HG03045 (cell line): ENCODE results near the gene CRYZL1.
"Not testable (repeated sequence)": the region's sequence is repeated elsewhere in the genome, so short reads cannot be mapped to it uniquely, and the experiment has no call there.

ENCODE experiments used
- ATAC-seq: cut with Tn5 transposase; IDR thresholded peaks from one replicate; pipeline ENCODE4 v1.9.1; 2021; ENCODE audit warnings: mild to moderate bottlenecking, moderate library complexity; ENCODE audit not compliant: unreplicated experiment

The CRYZL1 gene

GRCh38 chr21:33640697-33641351, 717 bp downstream of the CRYZL1 start:
- no peak for ATAC-seq

- no peak for ATAC-seq
Observed at GRCh38 chr21:33634254-33634653, 7.3 kb downstream of the CRYZL1 start.

- not testable (repeated sequence) for ATAC-seq
Observed at GRCh38 chr21:33626151-33626550, 15.4 kb downstream of the CRYZL1 start.

DNA sequence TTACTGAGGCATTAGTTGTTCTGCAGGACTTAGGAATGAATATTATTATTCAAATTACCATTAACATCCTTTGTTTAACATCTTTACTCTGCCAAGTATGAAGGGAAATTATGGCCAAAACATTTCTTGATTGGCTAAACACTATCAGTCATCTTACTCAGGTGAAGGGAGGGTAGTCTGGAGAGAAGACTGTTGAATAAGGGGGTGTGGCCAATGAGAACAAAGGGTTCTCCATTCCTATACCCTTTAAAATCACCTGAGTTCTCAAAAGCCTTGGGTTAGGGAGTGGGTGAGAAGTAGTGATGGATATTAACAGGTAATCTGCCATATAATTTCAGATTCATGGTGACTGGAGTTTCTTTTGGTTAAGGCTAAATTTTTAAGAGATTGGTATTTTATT, 19.3 kb downstream of the CRYZL1 start:
- ATAC-seq = no peak

GRCh38 chr21:33619726-33620125, 21.8 kb downstream of the CRYZL1 start:
- ATAC-seq = no peak

DNA sequence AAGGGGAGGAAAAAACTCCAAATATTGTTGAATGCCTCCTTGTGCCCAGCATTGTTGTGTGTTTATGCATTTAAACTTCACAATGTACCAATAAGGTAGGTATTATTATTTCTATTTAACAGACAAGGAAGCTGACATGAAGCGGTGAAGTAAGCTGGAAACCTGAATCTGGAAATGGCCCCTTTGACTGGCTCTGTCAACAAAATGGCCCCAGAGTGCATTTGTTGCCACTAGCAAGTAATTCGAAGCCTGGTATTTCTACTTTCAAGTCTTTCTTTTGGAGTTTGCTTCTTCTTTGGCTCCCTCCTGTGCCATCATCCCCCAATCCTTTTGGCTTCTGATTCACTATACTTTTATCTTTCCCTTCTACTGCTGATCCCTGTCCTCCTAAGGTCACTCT, 23.1 kb downstream of the CRYZL1 start:
- ATAC-seq = no peak

DNA sequence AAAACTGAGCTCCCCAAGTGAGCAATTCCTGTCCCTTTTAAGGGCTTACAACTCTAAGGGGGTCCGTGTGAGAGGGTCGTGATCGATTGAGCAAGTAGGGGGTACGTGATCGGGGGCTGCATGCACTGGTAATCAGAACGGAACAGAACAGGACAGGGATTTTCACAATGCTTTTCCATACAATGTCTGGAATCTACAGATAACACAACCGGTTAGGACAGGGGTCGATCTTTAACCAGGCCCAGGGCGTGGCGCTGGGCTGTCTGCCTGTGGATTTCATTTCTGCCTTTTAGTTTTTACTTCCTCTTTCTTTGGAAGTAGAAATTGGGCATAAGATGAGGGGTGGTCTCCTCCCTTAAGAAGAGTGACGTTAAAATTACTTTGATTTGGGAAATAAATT, 24.0 kb downstream of the CRYZL1 start:
- not testable (repeated sequence) for ATAC-seq

DNA sequence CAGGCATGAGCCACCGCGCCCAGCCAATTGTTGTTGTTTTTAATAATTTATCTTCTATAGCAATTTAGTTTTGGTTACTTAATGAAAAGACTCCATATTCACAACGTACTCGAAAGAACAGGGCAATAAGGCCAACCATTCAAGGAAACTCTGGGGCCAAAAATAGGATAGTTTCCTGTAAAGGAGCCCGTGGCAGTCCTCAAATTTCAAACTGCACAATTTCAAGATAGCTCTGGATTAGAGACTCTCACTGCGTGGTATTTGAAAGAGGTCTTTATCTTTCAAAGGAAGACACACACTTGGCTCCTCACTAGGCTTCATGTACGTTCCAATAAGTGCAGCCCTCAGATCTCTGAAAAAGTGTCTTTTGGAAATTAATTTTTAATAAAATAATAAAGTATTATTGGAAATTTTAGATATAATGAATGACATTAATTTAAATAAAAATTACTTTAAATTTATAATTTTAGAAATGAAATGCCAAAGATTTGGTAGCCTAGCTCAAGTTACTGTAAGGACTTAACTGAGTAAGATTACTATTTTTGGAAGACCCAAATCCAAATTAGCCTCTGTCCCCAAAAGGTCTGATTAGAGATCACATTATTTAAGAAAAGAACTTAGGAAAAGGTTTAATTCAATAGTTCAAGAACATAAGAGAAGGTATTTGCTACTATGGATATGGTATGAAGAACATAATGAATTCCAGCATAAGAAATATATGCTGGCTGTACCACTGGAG, 30.4 kb downstream of the CRYZL1 start:
- ATAC-seq = no peak

GRCh38 chr21:33608559-33608958, 33.0 kb downstream of the CRYZL1 start:
- no peak for ATAC-seq

GRCh38 chr21:33598051-33598450, 43.5 kb downstream of the CRYZL1 start:
- no peak for ATAC-seq

DNA sequence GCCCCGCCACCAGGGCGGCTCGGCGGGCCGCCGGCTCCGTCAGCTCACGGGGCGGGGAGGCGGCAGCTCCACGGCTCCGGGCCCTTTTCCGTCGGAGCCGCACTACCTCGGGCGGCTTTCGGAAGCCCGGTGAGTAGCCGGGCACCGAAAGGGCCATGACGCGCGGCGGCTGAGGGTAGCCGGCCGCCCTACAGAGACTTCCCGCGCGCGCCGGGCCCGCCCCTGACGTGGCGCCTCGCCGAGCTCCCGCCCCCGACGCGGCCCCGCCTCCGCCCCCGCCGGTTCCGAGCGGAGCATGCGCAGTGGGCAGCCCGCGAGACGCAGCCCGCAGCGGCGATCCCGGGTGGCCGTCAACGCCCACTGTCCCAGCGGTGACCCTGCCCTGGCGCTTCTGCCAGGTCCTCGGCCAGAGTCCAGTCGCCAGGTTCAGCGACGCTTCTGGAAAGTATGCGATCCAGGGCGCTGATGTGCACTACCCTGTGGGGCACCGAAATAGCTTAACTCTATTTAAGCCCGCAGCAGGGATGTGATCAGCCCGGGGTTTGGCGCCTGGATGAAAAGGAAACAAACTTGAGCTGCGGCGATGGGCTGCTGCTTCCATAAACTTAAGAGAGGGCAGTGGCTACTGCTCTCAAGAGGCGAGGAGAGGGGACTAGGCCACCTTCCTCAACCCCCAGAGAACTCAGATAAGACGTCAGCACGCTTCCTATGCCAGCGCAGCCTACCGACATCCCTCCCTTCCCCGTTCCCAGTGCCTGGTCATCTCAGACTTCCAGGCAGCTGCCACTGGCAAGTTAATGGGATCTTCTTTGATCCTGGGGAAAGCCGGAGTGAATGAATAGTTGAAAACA, 52.8 kb downstream of the CRYZL1 start, which contains the start of gene DONSON:
Gene DONSON (minus strand): TSS at position 200 of the 851 bp plus-strand sequence. CDS start 43 bp downstream, at position 157.
- ATAC-seq = peak; percentile 87

- no peak for ATAC-seq
Observed at GRCh38 chr21:33587792-33588484, 53.6 kb downstream of the CRYZL1 start.

DNA sequence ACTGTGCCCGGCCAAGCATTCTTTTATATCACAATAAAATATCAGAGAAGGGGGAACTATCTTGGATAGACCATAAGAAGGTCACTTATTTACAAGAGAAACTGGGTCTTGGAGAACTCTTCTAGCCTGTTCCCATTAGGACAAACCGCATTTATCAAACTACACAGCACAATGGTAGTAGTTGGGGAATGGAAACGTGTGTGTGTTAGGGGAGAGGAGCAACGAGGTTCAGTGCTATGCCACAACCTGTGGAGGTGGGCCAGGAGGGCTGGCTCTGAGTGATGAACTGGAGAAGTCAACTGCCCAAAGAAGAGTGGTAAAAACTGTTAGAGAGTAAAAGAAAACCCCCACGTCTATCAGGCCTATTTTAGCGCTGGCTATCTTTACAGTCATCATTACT, 54.6 kb downstream of the CRYZL1 start:
- ATAC-seq = no peak

DNA sequence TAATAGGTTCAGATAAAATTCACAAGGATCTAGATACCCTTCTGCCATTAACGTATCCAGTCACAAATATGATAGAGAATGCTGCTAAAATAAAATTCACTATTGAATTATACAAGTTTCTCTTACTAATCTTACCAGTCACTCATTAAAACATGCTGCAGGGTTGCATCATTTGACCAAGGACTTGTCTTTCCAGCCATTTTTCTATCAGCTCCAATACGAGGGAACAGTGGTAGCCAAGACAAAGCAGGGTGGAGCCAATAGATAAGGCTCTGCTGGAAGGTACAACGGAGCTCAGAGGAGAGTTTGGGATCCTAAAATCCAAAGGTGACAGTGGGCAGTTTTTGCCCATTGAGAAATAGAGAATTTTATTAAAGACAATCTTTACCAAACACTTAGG, 57.1 kb downstream of the CRYZL1 start:
- no peak for ATAC-seq

DNA sequence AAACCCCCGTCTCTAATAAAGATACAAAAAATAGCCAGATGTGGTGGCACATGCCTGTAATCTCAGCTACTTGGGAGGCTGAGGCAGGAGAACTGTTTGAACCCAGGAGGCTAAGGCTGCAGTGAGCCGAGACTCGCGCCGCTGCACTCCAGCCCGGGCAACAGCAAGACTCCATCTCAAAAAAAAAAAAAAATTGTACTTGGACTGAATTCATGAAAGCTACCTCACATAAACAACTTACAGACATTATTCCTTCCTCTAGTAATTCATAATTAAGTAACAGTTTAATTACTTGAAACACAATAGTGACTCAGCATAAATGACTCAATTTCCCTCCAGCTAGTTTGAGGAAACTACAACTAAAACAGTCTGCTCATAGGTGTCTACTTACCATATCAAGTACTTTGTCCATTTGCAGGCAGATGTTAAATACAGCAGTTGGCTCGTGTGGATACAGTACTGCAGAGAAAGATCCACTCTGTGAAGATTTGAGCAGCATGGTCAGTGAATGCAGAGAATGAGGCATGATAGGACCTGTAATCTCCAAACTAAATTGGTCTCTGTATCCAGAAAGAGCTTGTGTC, 62.5 kb downstream of the CRYZL1 start:
- ATAC-seq = no peak

DNA sequence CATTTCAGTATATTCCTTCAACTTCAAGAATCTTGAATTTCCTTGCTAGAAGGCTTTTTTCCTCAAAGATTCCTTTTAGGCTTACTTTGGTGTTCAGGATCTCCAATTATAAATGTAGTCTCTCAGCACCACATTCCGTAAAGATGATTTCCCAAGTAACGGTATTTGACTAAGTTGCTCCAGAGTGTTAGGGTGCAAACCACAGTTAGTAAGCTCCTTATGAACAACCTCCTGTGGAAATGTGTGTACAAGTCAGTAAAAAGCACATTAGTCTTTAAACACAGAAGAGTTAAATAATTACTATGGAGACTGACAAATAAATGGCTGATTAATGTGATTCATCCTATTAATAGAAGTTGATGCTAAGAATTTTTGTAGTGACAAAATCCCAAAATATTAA, 63.3 kb downstream of the CRYZL1 start:
- ATAC-seq = no peak

DNA sequence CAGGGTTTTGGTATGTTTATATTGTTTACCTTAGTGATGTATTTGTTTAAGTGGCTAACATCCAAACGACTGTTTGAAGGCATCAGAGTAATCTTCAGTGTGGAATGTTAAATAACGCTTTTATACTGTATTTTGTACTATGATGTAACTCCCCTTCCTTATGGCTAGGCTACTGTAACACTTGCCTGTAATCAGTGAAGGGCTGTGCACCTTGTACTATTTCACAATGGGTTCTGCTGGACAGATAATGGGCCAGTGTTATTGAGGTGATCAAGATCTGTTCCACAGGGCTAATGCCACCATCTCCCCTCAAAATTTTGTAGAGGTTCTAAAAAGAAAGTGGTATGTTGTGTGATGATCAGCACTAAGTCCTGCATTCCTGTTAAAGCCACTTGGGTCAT, 64.8 kb downstream of the CRYZL1 start:
- ATAC-seq = not testable (repeated sequence)

- no peak for ATAC-seq
Observed at GRCh38 chr21:33572350-33572749, 69.2 kb downstream of the CRYZL1 start.

DNA sequence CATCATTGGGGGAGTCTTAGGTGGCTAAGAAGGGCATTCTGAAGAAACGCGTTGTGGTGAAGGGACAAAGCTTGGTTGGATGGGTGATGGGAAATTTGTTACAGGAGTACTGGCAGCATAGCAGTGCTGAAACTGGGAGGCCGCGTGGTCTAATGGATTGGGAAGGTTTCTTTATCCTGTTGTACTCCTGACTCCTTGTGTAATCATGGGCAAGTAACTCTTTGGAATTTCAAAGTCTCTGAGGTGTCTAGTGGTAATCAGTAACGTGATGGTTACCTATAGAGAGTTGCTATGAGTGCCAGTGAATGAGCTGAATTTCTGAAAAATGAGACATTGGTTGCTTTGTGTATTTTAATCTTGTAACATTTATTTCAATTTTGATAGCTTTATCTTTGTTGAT, 71.5 kb downstream of the CRYZL1 start:
- no peak for ATAC-seq

DNA sequence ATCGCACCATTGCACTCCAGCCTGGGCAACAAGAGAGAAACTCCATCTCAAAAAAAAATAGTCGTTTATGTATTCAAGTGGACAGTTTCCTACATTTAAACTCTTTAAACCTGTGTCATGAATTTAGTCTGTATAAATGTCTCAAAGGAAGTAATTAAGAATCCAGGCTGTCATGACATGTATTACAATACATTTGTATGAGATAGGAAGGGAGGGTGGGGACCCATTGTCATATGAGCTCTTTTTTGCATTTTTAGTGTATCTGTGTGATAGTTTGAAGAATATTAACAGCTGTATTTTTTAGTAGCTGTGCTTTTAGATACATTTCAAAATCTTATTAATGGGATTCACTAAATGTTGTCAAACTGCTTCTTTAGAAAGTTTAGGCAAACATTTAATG, 73.1 kb downstream of the CRYZL1 start:
- ATAC-seq = no peak

GRCh38 chr21:33567914-33568313, 73.6 kb downstream of the CRYZL1 start:
- no peak for ATAC-seq
